ENCODE measurements around the gene BANP. TPM values are rescaled to one million over a fixed set of nuclear protein-coding genes. Genes with fewer than 3 reads are reported as not detected.
"Not testable (repeated sequence)": the region's sequence is repeated elsewhere in the genome, so short reads cannot be mapped to it uniquely, and the experiment has no call there.

The BANP gene
- total RNA-seq, 6 experiments from 2014 or later = 15.6 to 19.0 (median 16.2) TPM

- no peak for TF ChIP-seq CTCF (IDR thresholded peaks at IDR 0.05)
- no peak overlapping the region for H3K4me3 Mint-ChIP-seq
- H3K27ac Mint-ChIP-seq = no peak overlapping the region
- H3K4me1 Mint-ChIP-seq (ENCODE audit: low read depth) = no peaks in the 10 kb centered on the region
- no peaks in the 10 kb centered on the region for H3K9me3 Mint-ChIP-seq
- H3K36me3 Mint-ChIP-seq (ENCODE audit: low read depth) = no peaks in the 10 kb centered on the region
- DNase-seq = no peak
- H3K27me3 Mint-ChIP-seq (ENCODE audit: insufficient read depth) = no peaks in the 10 kb centered on the region; the same call in 1 of the 2 replicates
Measured at GRCh38 chr16:88072571-88073001, 121.4 kb downstream of the BANP start.

- TF ChIP-seq CTCF (IDR thresholded peaks at IDR 0.05) = no peak
- H3K9me3 Mint-ChIP-seq = peaks cover under 1% of the 10 kb centered on the region; the same call in 1 of the 2 replicates
- DNase-seq = no peak
- no peak overlapping the region for H3K27ac Mint-ChIP-seq
- no peaks in the 10 kb centered on the region; the same call in 1 of the 2 replicates for H3K27me3 Mint-ChIP-seq (ENCODE audit: insufficient read depth)
- H3K36me3 Mint-ChIP-seq (ENCODE audit: low read depth) = peaks cover 6% of the 10 kb centered on the region
- H3K4me3 Mint-ChIP-seq = no peak overlapping the region
- no peaks in the 10 kb centered on the region for H3K4me1 Mint-ChIP-seq (ENCODE audit: low read depth)
Measured at GRCh38 chr16:88073201-88073721, 122.0 kb downstream of the BANP start.

- no peak for DNase-seq
- TF ChIP-seq CTCF (IDR thresholded peaks at IDR 0.05) = no peak
- Mint-ChIP-seq H3K4me3 (no peak overlapping the region), H3K4me1 (ENCODE audit: low read depth) (no peaks in the 10 kb centered on the region), H3K36me3 (ENCODE audit: low read depth) (peaks cover 12% of the 10 kb centered on the region), H3K27ac (no peak overlapping the region), H3K9me3 (peaks cover 4% of the 10 kb centered on the region; the same call in 1 of the 2 replicates), H3K27me3 (ENCODE audit: insufficient read depth) (no peaks in the 10 kb centered on the region; the same call in 1 of the 2 replicates)
Measured at GRCh38 chr16:88074041-88074440, 122.8 kb downstream of the BANP start.

GRCh38 chr16:88076211-88076931 is 125.1 kb downstream of the BANP start:
- no peak overlapping the region for H3K4me3 Mint-ChIP-seq

GRCh38 chr16:88076932-88077320 is 125.7 kb downstream of the BANP start:
- DNase-seq; H3K9me3 Mint-ChIP-seq; H3K27me3 Mint-ChIP-seq (ENCODE audit: insufficient read depth); H3K4me1 Mint-ChIP-seq (ENCODE audit: low read depth); H3K27ac Mint-ChIP-seq; H3K4me3 Mint-ChIP-seq: not testable (repeated sequence)
- H3K36me3 Mint-ChIP-seq (ENCODE audit: low read depth) = peaks cover 25% of the 10 kb centered on the region

More at GRCh38 chr16:88076211-88076931, 125.1 kb downstream of the BANP start:
- DNase-seq = no peak
- TF ChIP-seq CTCF (IDR thresholded peaks at IDR 0.05) = no peak
- Mint-ChIP-seq H3K27ac (no peak overlapping the region), H3K4me1 (ENCODE audit: low read depth) (no peaks in the 10 kb centered on the region), H3K9me3 (peaks cover 7% of the 10 kb centered on the region), H3K36me3 (ENCODE audit: low read depth) (peaks cover 25% of the 10 kb centered on the region), H3K27me3 (ENCODE audit: insufficient read depth) (peaks cover 2% of the 10 kb centered on the region)
